C4-2B (cell line): ENCODE results near the gene MOB2.

Source experiments
- CTCF ChIP-seq: fragments of 450-650 bp; conservative IDR thresholded peaks from 2 replicates; pipeline ENCODE4 v1.5.1; 2017; ENCODE audit warnings: mild to moderate bottlenecking
- ZFX ChIP-seq: fragments of 450-650 bp; IDR thresholded peaks from 2 replicates; pipeline ENCODE4 v1.6.1; 2017

- no peak for TF ChIP-seq CTCF
- no peak for TF ChIP-seq ZFX
Observed at GRCh38 chr11:1508491-1508891, 21.9 kb upstream of the MOB2 start.
